CD4-positive, CD25-positive, alpha-beta regulatory T cell (primary cell): ENCODE measurements around the gene STIM1. TPM values are rescaled to one million over a fixed set of nuclear protein-coding genes. Genes with fewer than 3 reads are reported as not detected.

Experiments
- ATAC-seq, 2 donors: fragments of 150-1000 bp; cut with Tn5 transposase; one replicate each; pipeline ENCODE4 v1.10.0; 2021; ENCODE audit warnings: low read depth in 2 of 2, moderate number of reproducible peaks in 2 of 2, moderate library complexity in 1 of 2
- DNase-seq, 3 donors: peaks; one replicate each; pipeline versions ENCODE4 v3.0.0 to v3.0.0-alpha.2; 2012 to 2022; ENCODE audit warnings: mixed read lengths in 1 of 3
- H3K27ac ChIP-seq: one replicate; pipeline ENCODE4 v1.7.0; 2013; ENCODE audit warnings: mild to moderate bottlenecking, low read length; ENCODE audit not compliant: insufficient read depth, poor library complexity, severe bottlenecking
- H3K27me3 ChIP-seq: one replicate; pipeline ENCODE4 v1.7.0; 2013; ENCODE audit warnings: low read length; ENCODE audit not compliant: control insufficient read depth, insufficient read depth
- H3K36me3 ChIP-seq: one replicate; pipeline ENCODE4 v1.7.0; 2013; ENCODE audit warnings: mild to moderate bottlenecking, low read length, moderate library complexity; ENCODE audit not compliant: control insufficient read depth, insufficient read depth
- H3K4me1 ChIP-seq: 2 replicates; pipeline ENCODE4 v1.7.0; 2013; ENCODE audit warnings: mild to moderate bottlenecking, low read length; ENCODE audit not compliant: insufficient read depth, control insufficient read depth, poor library complexity, severe bottlenecking
- H3K4me3 ChIP-seq: one replicate; pipeline ENCODE4 v1.7.0; 2013; ENCODE audit warnings: low read depth, mild to moderate bottlenecking, low read length, moderate library complexity
- H3K9me3 ChIP-seq, 2 experiments: 1 replicate in 1 of 2; 2 replicates in 1 of 2; pipeline ENCODE4 v1.7.0; 2013; ENCODE audit warnings: low read length in 2 of 2, mild to moderate bottlenecking in 1 of 2, moderate library complexity in 1 of 2; ENCODE audit not compliant: control insufficient read depth in 2 of 2
- H3K27ac Mint-ChIP-seq, 3 donors: one replicate each; pipeline ENCODE4 v1.8.0; 2020 to 2022; ENCODE audit warnings: mild to moderate bottlenecking in 3 of 3, mixed read lengths in 3 of 3, moderate library complexity in 2 of 3
- H3K27me3 Mint-ChIP-seq: one replicate; pipeline ENCODE4 v1.8.0; 2022; ENCODE audit warnings: mild to moderate bottlenecking, mixed read lengths
- H3K36me3 Mint-ChIP-seq: one replicate; pipeline ENCODE4 v1.8.0; 2020; ENCODE audit warnings: mixed read lengths
- H3K4me1 Mint-ChIP-seq, 4 donors: one replicate each; pipeline ENCODE4 v1.8.0; 2020 to 2022; ENCODE audit warnings: mixed read lengths in 4 of 4, mild to moderate bottlenecking in 1 of 4
- H3K4me3 Mint-ChIP-seq, 4 donors: one replicate each; pipeline ENCODE4 v1.8.0; 2020 to 2022; ENCODE audit warnings: mild to moderate bottlenecking in 4 of 4, mixed read lengths in 4 of 4, moderate library complexity in 3 of 4
- H3K9me3 Mint-ChIP-seq, 7 donors: one replicate each; pipeline ENCODE4 v1.8.0; 2020 to 2022; ENCODE audit warnings: mixed read lengths in 7 of 7, mild to moderate bottlenecking in 3 of 7, moderate library complexity in 2 of 7
- polyA plus RNA-seq, 4 donors: library from polyadenylated mRNA; unstranded; fragments of 300-500 nt; fragmentation: Illumina TruSeq; gene quantifications; one replicate each; pipeline ENCODE4 v1.2.3, GENCODE V29; 2021
- total RNA-seq: library from RNA; stranded (reverse); gene quantifications from one replicate; pipeline ENCODE4 v1.2.3, GENCODE V29; 2022

STIM1 gene
- total and polyA plus RNA-seq, 5 donors from 2014 or later: 25.7 to 134 (median 29.8) TPM

GRCh38 chr11:4090258-4090657, 234.8 kb downstream of the STIM1 start:
- Histone ChIP-seq H3K27ac (peak overlapping the region; percentile 95), H3K4me3 (peak overlapping the region; percentile 54), H3K36me3 (peaks cover 19% of the 10 kb centered on the region)

DNA sequence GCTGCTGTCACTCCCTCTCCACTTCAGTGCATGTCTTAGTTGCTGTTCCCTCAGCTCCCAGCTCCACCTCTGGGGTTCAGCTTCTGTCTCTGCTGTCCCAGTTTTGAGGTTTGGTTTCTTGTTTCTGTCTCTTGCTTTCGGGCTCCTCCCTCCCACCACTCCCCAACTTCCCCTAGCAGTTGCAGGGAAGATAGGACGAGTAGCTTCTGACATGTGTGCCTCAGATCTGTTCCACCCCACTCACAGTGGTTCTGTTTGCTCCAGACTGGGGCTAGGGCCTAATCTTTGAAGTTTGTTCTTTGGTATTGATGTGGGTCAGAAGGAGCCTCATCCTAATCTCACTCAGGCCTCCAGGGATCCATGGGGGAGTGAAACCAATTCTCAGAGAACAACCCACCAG, 236.6 kb downstream of the STIM1 start:
- no peaks in the 10 kb centered on the region for H3K27me3 Mint-ChIP-seq
- Histone ChIP-seq H3K27ac (peak overlapping the region; percentile 95), H3K27me3 (no peaks in the 10 kb centered on the region), H3K4me3 (peak overlapping the region; percentile 37), H3K4me1 (peaks cover 70% of the 10 kb centered on the region), H3K36me3 (peaks cover 8% of the 10 kb centered on the region), H3K9me3 (no peaks in the 10 kb centered on the region)
- H3K27ac Mint-ChIP-seq: peak overlapping the region; percentile 98 to 99 (median 99)
- H3K4me1 Mint-ChIP-seq: peaks cover 30 to 89% (median 61%) of the 10 kb centered on the region in 4 donors
- peak overlapping the region; percentile 68 to 99 (median 78) for H3K4me3 Mint-ChIP-seq
- peaks cover 26% of the 10 kb centered on the region for H3K36me3 Mint-ChIP-seq
- ATAC-seq (no peak), DNase-seq (peak in 1 of 3 donors; percentile 71)
- peaks cover 0 to 1% (median 0%) of the 10 kb centered on the region in 7 donors for H3K9me3 Mint-ChIP-seq

More at GRCh38 chr11:4090258-4090657, 234.8 kb downstream of the STIM1 start:
- Mint-ChIP-seq H3K4me3 (peak overlapping the region; percentile 83 to 93 (median 88)), H3K27me3 (no peaks in the 10 kb centered on the region), H3K27ac (peak overlapping the region; percentile 98 to 99 (median 99)), H3K36me3 (peaks cover 41% of the 10 kb centered on the region), H3K4me1 (peaks cover 23 to 84% (median 53%) of the 10 kb centered on the region in 4 donors), H3K9me3 (peaks cover 0 to 1% (median 0%) of the 10 kb centered on the region in 7 donors)
- H3K4me1 ChIP-seq: peaks cover 53% of the 10 kb centered on the region
- no peaks in the 10 kb centered on the region for H3K27me3 ChIP-seq
- peak; percentile 29 to 95 (median 79) for DNase-seq
- ATAC-seq: peak; percentile 65 to 72
- no peaks in the 10 kb centered on the region for H3K9me3 ChIP-seq

- Mint-ChIP-seq H3K36me3 (peaks cover 12% of the 10 kb centered on the region), H3K27me3 (no peaks in the 10 kb centered on the region), H3K9me3 (peaks cover 0 to 1% (median 0%) of the 10 kb centered on the region in 7 donors), H3K27ac (peak overlapping the region; percentile 98 to 100 (median 99)), H3K4me1 (peaks cover 30 to 91% (median 59%) of the 10 kb centered on the region in 4 donors), H3K4me3 (peak overlapping the region; percentile 98 to 100 (median 99))
- Histone ChIP-seq H3K4me3 (peak overlapping the region; percentile 93), H3K36me3 (no peaks in the 10 kb centered on the region), H3K4me1 (peaks cover 80% of the 10 kb centered on the region), H3K9me3 (no peaks in the 10 kb centered on the region), H3K27me3 (no peaks in the 10 kb centered on the region), H3K27ac (peak overlapping the region; percentile 95)
- ATAC-seq (no peak), DNase-seq (no peak)
Measured at GRCh38 chr11:4093519-4094347, 238.3 kb downstream of the STIM1 start.

DNA sequence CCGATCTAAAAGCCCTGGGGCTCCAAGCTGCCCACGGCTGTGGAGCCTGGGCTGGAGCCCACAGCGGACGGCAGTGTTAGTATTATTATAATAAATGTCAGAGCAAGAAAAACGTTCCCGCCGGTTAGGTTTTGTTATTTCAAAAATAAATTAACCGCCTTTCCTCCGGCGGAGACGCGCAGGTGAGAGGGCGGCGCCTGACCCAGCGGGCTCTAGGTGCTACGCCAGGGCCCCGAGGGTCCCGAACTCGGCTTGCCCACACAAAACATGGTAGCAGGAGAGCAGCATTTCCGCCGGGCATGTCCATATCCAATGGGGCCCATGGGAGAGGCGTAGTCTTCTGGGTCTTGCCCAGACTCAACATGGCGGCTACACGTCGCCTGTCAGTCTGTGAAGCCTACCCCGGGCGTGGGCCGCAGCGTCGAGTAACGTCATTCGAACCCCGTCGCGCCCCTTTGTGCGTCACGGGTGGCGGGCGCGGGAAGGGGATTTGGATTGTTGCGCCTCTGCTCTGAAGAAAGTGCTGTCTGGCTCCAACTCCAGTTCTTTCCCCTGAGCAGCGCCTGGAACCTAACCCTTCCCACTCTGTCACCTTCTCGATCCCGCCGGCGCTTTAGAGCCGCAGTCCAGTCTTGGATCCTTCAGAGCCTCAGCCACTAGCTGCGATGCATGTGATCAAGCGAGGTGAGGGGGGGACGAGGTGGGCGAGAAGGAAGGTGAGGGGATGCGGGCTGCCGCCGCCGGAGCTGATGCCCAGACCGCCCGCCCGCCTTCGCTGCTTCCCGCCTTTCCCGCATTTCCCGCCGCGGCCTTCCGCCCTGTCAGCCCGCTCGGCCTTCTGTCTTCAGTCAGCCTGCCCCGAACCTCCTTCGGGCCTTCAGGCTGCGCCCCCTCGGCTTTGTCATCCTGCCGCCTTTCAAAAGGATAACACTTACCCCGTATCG, 239.2 kb downstream of the STIM1 start, which contains the start of gene RRM1:
Gene RRM1 (plus strand): TSS at position 452 of the 944 bp plus-strand sequence. CDS start 214 bp downstream, at position 666.
- Histone ChIP-seq H3K27ac (peak within 1 kb of the TSS; percentile 95), H3K4me1 (peaks cover 77% of the 10 kb centered on the region), H3K27me3 (no peaks in the 10 kb centered on the region), H3K9me3 (no peaks in the 10 kb centered on the region), H3K4me3 (peak within 1 kb of the TSS; percentile 93), H3K36me3 (no peaks in the 10 kb centered on the region)
- H3K4me1 Mint-ChIP-seq: peaks cover 34 to 89% (median 61%) of the 10 kb centered on the region in 4 donors
- H3K9me3 Mint-ChIP-seq: peaks cover 0 to 1% (median 0%) of the 10 kb centered on the region in 7 donors
- DNase-seq (peak; percentile 87 to 96 (median 93)), ATAC-seq (peak; percentile 91)
- peak within 1 kb of the TSS; percentile 98 to 100 (median 99) for H3K27ac Mint-ChIP-seq
- H3K4me3 Mint-ChIP-seq: peak within 1 kb of the TSS; percentile 98 to 100 (median 99)
- peaks cover 11% of the 10 kb centered on the region for H3K36me3 Mint-ChIP-seq
- no peaks in the 10 kb centered on the region for H3K27me3 Mint-ChIP-seq

DNA sequence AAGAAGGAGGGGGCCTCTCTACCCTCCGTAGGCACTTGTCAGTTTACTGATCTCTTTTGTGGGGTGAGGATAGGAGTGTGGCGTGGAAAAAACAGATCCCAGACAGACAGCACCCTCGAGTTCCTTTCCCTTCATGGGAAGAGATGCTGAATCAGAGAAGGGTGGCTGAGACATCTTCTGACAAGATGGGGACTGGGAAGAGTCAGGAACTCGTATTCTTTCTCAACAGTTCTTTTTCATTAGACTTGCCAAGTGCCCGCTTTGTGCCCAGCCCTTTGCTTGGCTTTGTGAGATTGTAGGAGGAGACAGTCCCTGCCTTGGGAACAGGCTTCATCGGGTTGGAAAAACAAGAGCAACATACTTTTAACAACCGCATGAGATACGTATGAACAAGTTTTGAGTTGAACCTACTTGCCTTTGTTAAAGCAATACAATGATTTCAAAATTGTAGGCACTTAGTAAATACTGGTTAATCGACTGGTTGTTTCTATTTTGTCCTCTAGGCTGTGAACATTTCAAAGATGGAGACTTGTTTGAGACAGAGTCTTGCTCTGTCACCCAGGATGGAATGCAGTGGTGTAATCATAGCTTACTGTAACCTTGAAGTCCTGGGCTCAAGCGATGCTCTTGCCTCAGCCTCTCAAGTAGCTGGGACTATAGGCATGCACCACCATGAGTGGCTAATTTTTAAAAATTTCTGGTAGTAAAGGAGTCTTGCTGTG, 240.2 kb downstream of the STIM1 start:
- DNase-seq (peak in 2 of 3 donors; percentile 14 to 56), ATAC-seq (no peak)
- H3K9me3 ChIP-seq: no peaks in the 10 kb centered on the region
- Mint-ChIP-seq H3K9me3 (peaks cover 0 to 1% (median 0%) of the 10 kb centered on the region in 7 donors), H3K4me3 (peak overlapping the region; percentile 98 to 100 (median 99)), H3K27ac (peak overlapping the region; percentile 98 to 100 (median 99)), H3K36me3 (peaks cover 12% of the 10 kb centered on the region), H3K4me1 (peaks cover 31 to 88% (median 58%) of the 10 kb centered on the region in 4 donors), H3K27me3 (no peaks in the 10 kb centered on the region)
- H3K27ac ChIP-seq: peak overlapping the region; percentile 95
- H3K36me3 ChIP-seq: no peaks in the 10 kb centered on the region
- H3K4me3 ChIP-seq: peak overlapping the region; percentile 93
- no peaks in the 10 kb centered on the region for H3K27me3 ChIP-seq
- peaks cover 72% of the 10 kb centered on the region for H3K4me1 ChIP-seq

- Mint-ChIP-seq H3K36me3 (peaks cover 24% of the 10 kb centered on the region), H3K27me3 (no peaks in the 10 kb centered on the region), H3K4me3 (peak overlapping the region in 3 of 4 donors; percentile 16 to 70 (median 52)), H3K4me1 (peaks cover 41 to 75% (median 54%) of the 10 kb centered on the region in 4 donors), H3K27ac (peak overlapping the region in 1 of 3 donors; percentile 51), H3K9me3 (no peaks in the 10 kb centered on the region)
- Histone ChIP-seq H3K36me3 (peaks cover 6% of the 10 kb centered on the region), H3K4me3 (no peak overlapping the region), H3K27ac (no peak overlapping the region), H3K4me1 (peaks cover 47% of the 10 kb centered on the region), H3K27me3 (no peaks in the 10 kb centered on the region), H3K9me3 (no peaks in the 10 kb centered on the region)
- ATAC-seq: no peak
- DNase-seq: no peak
Measured at GRCh38 chr11:4098026-4098621, 242.7 kb downstream of the STIM1 start.
